DMS 273 (cell line): ENCODE results near the gene DOCK1.

Experiments used
- DNase-seq: peaks from one replicate; lab custom pipeline; 2025; ENCODE audit not compliant: unreplicated experiment; lab: John Stamatoyannopoulos, UW

The DOCK1 gene

GRCh38 chr10:126949161-126949503 lies 43.9 kb downstream of the DOCK1 start:
- no peak for DNase-seq

GRCh38 chr10:126950401-126951105 lies 45.3 kb downstream of the DOCK1 start:
- DNase-seq: no peak

GRCh38 chr10:126953886-126954285 lies 48.7 kb downstream of the DOCK1 start:
- DNase-seq: no peak

GRCh38 chr10:126955396-126955795 lies 50.2 kb downstream of the DOCK1 start:
- no peak for DNase-seq

GRCh38 chr10:126955934-126956711 lies 50.9 kb downstream of the DOCK1 start:
- no peak for DNase-seq

GRCh38 chr10:126956712-126957108 lies 51.5 kb downstream of the DOCK1 start:
- no peak for DNase-seq

GRCh38 chr10:126957111-126957510 lies 51.9 kb downstream of the DOCK1 start:
- no peak for DNase-seq

- no peak for DNase-seq
These were observed 54.2 kb downstream of the DOCK1 start for GRCh38 chr10:126959431-126959830.

GRCh38 chr10:126959906-126960685 lies 54.9 kb downstream of the DOCK1 start:
- no peak for DNase-seq

GRCh38 chr10:126963354-126963753 lies 58.1 kb downstream of the DOCK1 start:
- DNase-seq: no peak

- no peak for DNase-seq
These were observed 59.0 kb downstream of the DOCK1 start for GRCh38 chr10:126964190-126964589.

GRCh38 chr10:126966938-126967337 lies 61.7 kb downstream of the DOCK1 start:
- no peak for DNase-seq

- DNase-seq: no peak
These were observed 64.1 kb downstream of the DOCK1 start for GRCh38 chr10:126969310-126969709.

- no peak for DNase-seq
These were observed 67.6 kb downstream of the DOCK1 start for GRCh38 chr10:126972635-126973414.

GRCh38 chr10:126975221-126975620 lies 70.0 kb downstream of the DOCK1 start:
- DNase-seq: no peak

GRCh38 chr10:126977216-126977615 lies 72.0 kb downstream of the DOCK1 start:
- DNase-seq: no peak

GRCh38 chr10:126979311-126979710 lies 74.1 kb downstream of the DOCK1 start:
- no peak for DNase-seq

GRCh38 chr10:126993208-126993607 lies 88.0 kb downstream of the DOCK1 start:
- no peak for DNase-seq

GRCh38 chr10:126997801-126998590 lies 92.8 kb downstream of the DOCK1 start:
- no peak for DNase-seq

- no peak for DNase-seq
These were observed 95.4 kb downstream of the DOCK1 start for GRCh38 chr10:127000598-127000997.
